Body of pancreas (tissue), 4 donors: ENCODE measurements around the gene SETDB2. TPM values are rescaled to one million over a fixed set of nuclear protein-coding genes. Genes with fewer than 3 reads are reported as not detected.

Source experiments
- ATAC-seq: fragments of 150-250 bp; one replicate; pipeline ENCODE4 v1.9.1; 2016
- DNase-seq, 4 donors: peaks; one replicate each; pipeline ENCODE4 v3.0.0-alpha.2; 2019
- H3K27ac ChIP-seq, 4 donors: fragments of 200-600 bp; sonication (generic); 1 replicate in 3 of 4; 2 replicates in 1 of 4; pipeline versions ENCODE4 v1.5.1 to v1.6.1; 2016 to 2019; ENCODE audit warnings: mild to moderate bottlenecking in 1 of 4, mixed read lengths in 1 of 4, moderate library complexity in 1 of 4
- H3K27me3 ChIP-seq, 2 donors: fragments of 200-600 bp; sonication (generic); one replicate each; pipeline ENCODE4 v1.6.0; 2016; ENCODE audit warnings: mild to moderate bottlenecking in 1 of 2
- H3K36me3 ChIP-seq, 2 donors: fragments of 200-600 bp; sonication (generic); replicated peaks in 1 of 2; 2 replicates each; pipeline ENCODE4 v1.5.1; 2016; ENCODE audit warnings: low read depth in 2 of 2; ENCODE audit not compliant: insufficient read depth in 1 of 2
- H3K4me1 ChIP-seq: fragments of 200-600 bp; sonication (generic); one replicate; pipeline ENCODE4 v1.6.0; 2016
- H3K4me3 ChIP-seq, 2 donors: fragments of 200-600 bp; sonication (generic); 1 replicate in 1 of 2; 2 replicates in 1 of 2; pipeline ENCODE4 v1.5.1; 2016 to 2019
- H3K9me3 ChIP-seq, 3 donors: fragments of 200-600 bp; sonication (generic); 1 replicate in 2 of 3; 2 replicates in 1 of 3; pipeline ENCODE4 v1.5.1; 2016
- CTCF ChIP-seq, 7 experiments: fragments of 450-650 bp in 4 of 7; fragments of 200-600 bp in 3 of 7; sonication (generic) in 3 of 7; IDR thresholded peaks; one replicate each; pipeline ENCODE4 v1.5.1; 2016 to 2019; ENCODE audit warnings: antibody characterized with exemption in 7 of 7
- POLR2A ChIP-seq, 3 donors: fragments of 450-650 bp; IDR thresholded peaks; one replicate each; pipeline ENCODE4 v1.6.1; 2016; ENCODE audit warnings: antibody characterized with exemption in 3 of 3, mild to moderate bottlenecking in 2 of 3
- WGBS, 2 donors: methylation state at CpG; one replicate each; pipeline ENCODE4 v1.1.5; 2017; 5-methylcytosine and 5-hydroxymethylcytosine counted together
- intact Hi-C: fragments of 100-400 bp; cut with DNase I; formaldehyde crosslinking; loops from one replicate; pipeline ENCODE4 v1.15.1; 2023
- total RNA-seq, 2 donors: library from RNA; depleted of rRNA; stranded (reverse); fragments of >200 nt; gene quantifications; one replicate each; pipeline ENCODE4 v1.1.0, GENCODE V29; 2016

Gene SETDB2
- total RNA-seq, 2 donors from 2014 or later: 4.9 to 8.6 TPM

GRCh38 chr13:49533591-49534269, 89.7 kb downstream of the SETDB2 start:
- H3K9me3 ChIP-seq: no peaks in the 10 kb centered on the region
- no peak for DNase-seq
- intact Hi-C loops: no loop called here
- TF ChIP-seq CTCF (IDR thresholded peaks at IDR 0.05) (no peak), POLR2A (IDR thresholded peaks at IDR 0.05) (no peak)
- H3K27me3 ChIP-seq: no peaks in the 10 kb centered on the region
- H3K4me3 ChIP-seq: no peak overlapping the region
- no peaks in the 10 kb centered on the region for H3K4me1 ChIP-seq
- ATAC-seq: no peak
- WGBS, 2 donors: 68 to 73% methylated on average over 7 of the region's 7 CpGs
- H3K27ac ChIP-seq: no peak overlapping the region
- H3K36me3 ChIP-seq: peaks cover 0 to 2% of the 10 kb centered on the region in 2 donors

- H3K27ac ChIP-seq: no peak overlapping the region
- intact Hi-C loops: no loop called here
- no peaks in the 10 kb centered on the region for H3K27me3 ChIP-seq
- WGBS, 2 donors: 73 to 81% methylated on average over 7 of the region's 7 CpGs
- no peak overlapping the region for H3K4me3 ChIP-seq
- no peaks in the 10 kb centered on the region for H3K9me3 ChIP-seq
- ATAC-seq: no peak
- TF ChIP-seq CTCF (IDR thresholded peaks at IDR 0.05): no peak
- no peak for TF ChIP-seq POLR2A (IDR thresholded peaks at IDR 0.05)
- DNase-seq: no peak
- H3K4me1 ChIP-seq: no peaks in the 10 kb centered on the region
- H3K36me3 ChIP-seq: peaks cover 0 to 4% of the 10 kb centered on the region in 2 donors
Observed at GRCh38 chr13:49536144-49536873, 92.2 kb downstream of the SETDB2 start.

GRCh38 chr13:49538404-49538803, 94.3 kb downstream of the SETDB2 start:
- intact Hi-C loops: no loop called here
- Histone ChIP-seq H3K9me3 (no peaks in the 10 kb centered on the region), H3K36me3 (peaks cover 0 to 3% of the 10 kb centered on the region in 2 donors), H3K27ac (no peak overlapping the region), H3K27me3 (no peaks in the 10 kb centered on the region), H3K4me1 (no peaks in the 10 kb centered on the region), H3K4me3 (no peak overlapping the region)
- TF ChIP-seq POLR2A (IDR thresholded peaks at IDR 0.05): no peak
- TF ChIP-seq CTCF (IDR thresholded peaks at IDR 0.05): no peak
- WGBS, 2 donors: 89 to 90% methylated on average over 2 of the region's 2 CpGs
- DNase-seq (no peak), ATAC-seq (no peak)

GRCh38 chr13:49539313-49539712, 95.2 kb downstream of the SETDB2 start:
- intact Hi-C loops: no loop called here
- no peaks in the 10 kb centered on the region for H3K27me3 ChIP-seq
- no peak for DNase-seq
- 80 to 87% methylated on average over 5 of the region's 5 CpGs for WGBS, 2 donors
- no peaks in the 10 kb centered on the region for H3K4me1 ChIP-seq
- TF ChIP-seq POLR2A (IDR thresholded peaks at IDR 0.05): no peak
- TF ChIP-seq CTCF (IDR thresholded peaks at IDR 0.05): no peak
- H3K36me3 ChIP-seq: peaks cover 0 to 6% of the 10 kb centered on the region in 2 donors
- H3K27ac ChIP-seq: no peak overlapping the region
- no peak overlapping the region for H3K4me3 ChIP-seq
- H3K9me3 ChIP-seq: no peaks in the 10 kb centered on the region
- no peak for ATAC-seq
